A549 (cell line): ENCODE results near the gene TRMO. TPM values are rescaled to one million over a fixed set of nuclear protein-coding genes. Genes with fewer than 3 reads are reported as not detected.

ENCODE experiments used
- ATAC-seq, 2 experiments: fragments of 200-7000 bp in 1 of 2; fragments of >200 bp in 1 of 2; cut with Nextera tagmentation in 1 of 2; cut with Tn5 transposase in 1 of 2; 3 replicates each; pipeline versions ENCODE4 v1.8.0 to v1.9.1; 2018 to 2020; ENCODE audit warnings: mild to moderate bottlenecking in 1 of 2, moderate library complexity in 1 of 2
- CTCF ChIA-PET: fragments of 300-600 bp; sonication (Branson Sonifier 250); formaldehyde crosslinking; extraction: SDS; loops from one replicate; lab custom pipeline; 2021; ENCODE audit warnings: antibody characterized with exemption, inconsistent platforms; lab: Yijun Ruan, JAX
- POLR2A ChIA-PET: fragments of 350-600 bp; formaldehyde crosslinking; extraction: SDS; loops from one replicate; lab custom pipeline; 2021; ENCODE audit warnings: antibody characterized with exemption, inconsistent platforms; lab: Yijun Ruan, JAX
- DNase-seq, 2 experiments: peaks; one replicate each; pipeline versions ENCODE4 v3.0.0 to v3.0.0-alpha.2; 2011 to 2016; ENCODE audit warnings: low read depth in 1 of 2, low spot score in 1 of 2
- FAIRE-seq: peaks from 2 replicates; lab custom pipeline; 2011; peaks lifted over from hg19 to GRCh38; lab: Jason Lieb, UNC
- H3K27ac ChIP-seq, 2 experiments: fragments of >200 bp; sonication (Bioruptor Twin); formaldehyde crosslinking; 3 replicates each; pipeline ENCODE4 v1.5.1; 2016 to 2017
- H3K4me1 ChIP-seq: fragments of >200 bp; sonication (Bioruptor Twin); formaldehyde crosslinking; 3 replicates; pipeline ENCODE4 v1.6.1; 2016
- H3K4me2 ChIP-seq: fragments of >200 bp; sonication (Bioruptor Twin); formaldehyde crosslinking; 3 replicates; pipeline ENCODE4 v1.6.1; 2016
- H3K4me3 ChIP-seq: fragments of >200 bp; sonication (Bioruptor Twin); formaldehyde crosslinking; 3 replicates; pipeline ENCODE4 v1.5.1; 2016
- H3K9me3 ChIP-seq: fragments of >200 bp; sonication (Bioruptor Twin); formaldehyde crosslinking; 3 replicates; pipeline ENCODE4 v1.6.1; 2016
- CBX8 ChIP-seq: fragments of 200-600 bp; sonication (generic); IDR thresholded peaks from 2 replicates; pipeline ENCODE4 v1.6.1; 2016
- CTCF ChIP-seq: fragments of >200 bp; sonication (Bioruptor Twin); formaldehyde crosslinking; IDR thresholded peaks from 3 replicates; pipeline ENCODE4 v1.5.1; 2016
- EHMT2 ChIP-seq: fragments of 200-600 bp; sonication (generic); IDR thresholded peaks from 2 replicates; pipeline ENCODE4 v1.6.1; 2016; ENCODE audit warnings: antibody characterized with exemption, low read depth, mild to moderate bottlenecking, moderate library complexity
- EP300 ChIP-seq, 2 experiments: fragments of >200 bp; sonication (Bioruptor Twin); formaldehyde crosslinking; IDR thresholded peaks; 2 replicates in 1 of 2; 3 replicates in 1 of 2; pipeline ENCODE4 v1.6.1; 2016 to 2017
- FOSB ChIP-seq: fragments of 250-450 bp; sonication (Bioruptor Pico); IDR thresholded peaks from 2 replicates; pipeline ENCODE4 v1.5.0; 2020; ENCODE audit warnings: mild to moderate bottlenecking, moderate library complexity
- FOXS1 ChIP-seq: fragments of 250-450 bp; sonication (Bioruptor Pico); IDR thresholded peaks from 2 replicates; pipeline ENCODE4 v1.5.0; 2020; ENCODE audit warnings: mild to moderate bottlenecking, moderate library complexity
- JUN ChIP-seq, 2 experiments: fragments of >200 bp; sonication (Bioruptor Twin); formaldehyde crosslinking; IDR thresholded peaks; 2 replicates in 1 of 2; 3 replicates in 1 of 2; pipeline ENCODE4 v1.6.1; 2016 to 2017
- KDM5A ChIP-seq: fragments of 200-600 bp; sonication (generic); IDR thresholded peaks from 2 replicates; pipeline ENCODE4 v1.6.1; 2016; ENCODE audit warnings: antibody characterized with exemption, mild to moderate bottlenecking
- MYC ChIP-seq: IDR thresholded peaks from 2 replicates; pipeline ENCODE4 v1.6.1; 2012; ENCODE audit warnings: mild to moderate bottlenecking, inconsistent platforms, low read length, improper control_type of control experiment, borderline replicate concordance
- NPAS2 ChIP-seq: fragments of 250-450 bp; sonication (Bioruptor Pico); IDR thresholded peaks from 2 replicates; pipeline ENCODE4 v1.8.0; 2022; ENCODE audit warnings: mild to moderate bottlenecking, moderate library complexity, borderline replicate concordance
- POLR2A ChIP-seq: IDR thresholded peaks from 2 replicates; pipeline ENCODE4 v1.6.1; 2012; ENCODE audit warnings: mild to moderate bottlenecking, low read length
- RAD21 ChIP-seq, 2 experiments: fragments of >200 bp in 1 of 2; sonication (Bioruptor Twin) in 1 of 2; formaldehyde crosslinking in 1 of 2; IDR thresholded peaks in 1 of 2; conservative IDR thresholded peaks in 1 of 2; 2 replicates in 1 of 2; 3 replicates in 1 of 2; pipeline ENCODE4 v1.6.1; 2012 to 2018; ENCODE audit warnings: inconsistent platforms in 1 of 2
- RCOR1 ChIP-seq: fragments of 150-350 bp; IDR thresholded peaks from 2 replicates; pipeline ENCODE4 v1.6.1; 2014; ENCODE audit warnings: antibody characterized with exemption, low read length, low read depth
- REST ChIP-seq: fragments of 200-600 bp; sonication (generic); IDR thresholded peaks from 2 replicates; pipeline ENCODE4 v1.6.1; 2016; ENCODE audit warnings: antibody characterized with exemption, mild to moderate bottlenecking, moderate library complexity
- RNF2 ChIP-seq: fragments of 200-600 bp; sonication (generic); IDR thresholded peaks from 2 replicates; pipeline ENCODE4 v1.6.1; 2016; ENCODE audit warnings: low read depth, mild to moderate bottlenecking, antibody characterized with exemption, moderate library complexity, borderline replicate concordance
- SREBF2 ChIP-seq: fragments of 450-650 bp; IDR thresholded peaks from 2 replicates; pipeline ENCODE4 v1.6.1; 2014; ENCODE audit warnings: mild to moderate bottlenecking, moderate library complexity
- ZNF302 ChIP-seq: fragments of 250-450 bp; sonication (Bioruptor Pico); IDR thresholded peaks from 2 replicates; pipeline ENCODE4 v1.9.0; 2021; ENCODE audit warnings: inconsistent platforms, mild to moderate bottlenecking, moderate library complexity
- ZSCAN20 ChIP-seq: fragments of 250-450 bp; sonication (Bioruptor Pico); IDR thresholded peaks from 2 replicates; pipeline ENCODE4 v1.8.0; 2022; ENCODE audit warnings: mild to moderate bottlenecking, moderate library complexity
- WGBS: methylation state at CpG from one replicate; pipeline ENCODE4 v1.1.6; 2017; ENCODE audit errors: missing lambda C conversion rate; 5-methylcytosine and 5-hydroxymethylcytosine counted together
- polyA plus RNA-seq, 4 experiments: library from polyadenylated mRNA; depleted of rRNA in 3 of 4; stranded (reverse); fragments of >200 nt; fragmentation: RNase III in 1 of 4; extraction: RNeasy Plus Mini Kit Qiagen cat#74134 plus additional on column Dnase treatment in 1 of 4; gene quantifications; 2 replicates in 3 of 4; 3 replicates in 1 of 4; pipeline ENCODE4 v1.2.3, GENCODE V29; 2011 to 2017
- TF ChIP-seq, protein P1 (sequence below): fragments of 450-650 bp; IDR thresholded peaks from 2 replicates; pipeline ENCODE4 v1.6.1; 2014; ENCODE audit warnings: antibody characterized with exemption
- TF ChIP-seq, protein P2 (sequence below): IDR thresholded peaks from 2 replicates; pipeline ENCODE4 v1.6.1; 2012
- TF ChIP-seq, protein P3 (sequence below): fragments of 250-450 bp; sonication (Bioruptor Pico); IDR thresholded peaks from 2 replicates; pipeline ENCODE4 v1.5.0; 2021; ENCODE audit warnings: mild to moderate bottlenecking, moderate library complexity, borderline replicate concordance
- TF ChIP-seq, protein P4 (sequence below): fragments of 250-450 bp; sonication (Bioruptor Pico); IDR thresholded peaks from 2 replicates; pipeline ENCODE4 v1.5.0; 2020; ENCODE audit warnings: low read depth, mild to moderate bottlenecking, moderate library complexity
- TF ChIP-seq, protein P5 (sequence below): IDR thresholded peaks from 2 replicates; pipeline ENCODE4 v1.6.1; 2012

The TRMO gene
- polyA plus RNA-seq, 2 of the 4 experiments (the other 2 are of a cell fraction) = 12.0 to 18.8 TPM

DNA sequence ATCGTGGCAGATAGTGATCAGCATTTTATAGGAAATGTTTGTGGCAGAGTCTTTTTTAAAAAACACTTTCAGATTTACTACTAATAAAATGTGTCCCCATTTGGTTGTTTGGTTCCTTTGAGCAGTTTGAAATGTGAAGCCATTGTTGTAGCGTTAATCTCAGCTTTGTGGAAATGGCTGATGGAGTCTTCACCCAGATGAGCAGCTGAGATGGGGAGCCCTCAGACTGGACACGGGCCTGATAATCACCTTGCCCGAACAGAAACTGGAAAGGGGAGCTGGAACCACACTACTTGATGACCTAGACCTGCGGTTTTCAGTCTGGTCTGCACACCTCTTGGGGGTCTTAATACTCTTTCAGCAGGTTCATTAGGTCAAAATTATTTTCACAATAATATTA, 40.3 kb upstream of the TRMO start:
- no peak overlapping the region for H3K4me2 ChIP-seq
- 56% methylated on average over 5 of the region's 5 CpGs for WGBS
- no peak overlapping the region for H3K27ac ChIP-seq
- CTCF ChIA-PET = interaction anchor here (1.5 to 3.8 kb wide), 5 partner anchors 10 to 72 kb away, joined by 5 to 17 read pairs (median 6); partner anchors contain the start of genes ANP32B and TRMO
- no peaks in the 10 kb centered on the region for H3K9me3 ChIP-seq
- FAIRE-seq (no peak), ATAC-seq (no peak)
- TF ChIP-seq CTCF = no peak
- TF ChIP-seq, protein P1, sequence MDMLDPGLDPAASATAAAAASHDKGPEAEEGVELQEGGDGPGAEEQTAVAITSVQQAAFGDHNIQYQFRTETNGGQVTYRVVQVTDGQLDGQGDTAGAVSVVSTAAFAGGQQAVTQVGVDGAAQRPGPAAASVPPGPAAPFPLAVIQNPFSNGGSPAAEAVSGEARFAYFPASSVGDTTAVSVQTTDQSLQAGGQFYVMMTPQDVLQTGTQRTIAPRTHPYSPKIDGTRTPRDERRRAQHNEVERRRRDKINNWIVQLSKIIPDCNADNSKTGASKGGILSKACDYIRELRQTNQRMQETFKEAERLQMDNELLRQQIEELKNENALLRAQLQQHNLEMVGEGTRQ = no peak
- no peak for TF ChIP-seq CBX8
- TF ChIP-seq KDM5A = no peak
- TF ChIP-seq JUN (IDR thresholded peaks at IDR 0.05) = no peak
- TF ChIP-seq SREBF2 = no peak
- TF ChIP-seq, protein P2, sequence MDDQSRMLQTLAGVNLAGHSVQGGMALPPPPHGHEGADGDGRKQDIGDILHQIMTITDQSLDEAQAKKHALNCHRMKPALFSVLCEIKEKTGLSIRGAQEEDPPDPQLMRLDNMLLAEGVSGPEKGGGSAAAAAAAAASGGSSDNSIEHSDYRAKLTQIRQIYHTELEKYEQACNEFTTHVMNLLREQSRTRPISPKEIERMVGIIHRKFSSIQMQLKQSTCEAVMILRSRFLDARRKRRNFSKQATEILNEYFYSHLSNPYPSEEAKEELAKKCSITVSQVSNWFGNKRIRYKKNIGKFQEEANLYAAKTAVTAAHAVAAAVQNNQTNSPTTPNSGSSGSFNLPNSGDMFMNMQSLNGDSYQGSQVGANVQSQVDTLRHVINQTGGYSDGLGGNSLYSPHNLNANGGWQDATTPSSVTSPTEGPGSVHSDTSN = no peak
- no peak for TF ChIP-seq RCOR1
- TF ChIP-seq, protein P3, sequence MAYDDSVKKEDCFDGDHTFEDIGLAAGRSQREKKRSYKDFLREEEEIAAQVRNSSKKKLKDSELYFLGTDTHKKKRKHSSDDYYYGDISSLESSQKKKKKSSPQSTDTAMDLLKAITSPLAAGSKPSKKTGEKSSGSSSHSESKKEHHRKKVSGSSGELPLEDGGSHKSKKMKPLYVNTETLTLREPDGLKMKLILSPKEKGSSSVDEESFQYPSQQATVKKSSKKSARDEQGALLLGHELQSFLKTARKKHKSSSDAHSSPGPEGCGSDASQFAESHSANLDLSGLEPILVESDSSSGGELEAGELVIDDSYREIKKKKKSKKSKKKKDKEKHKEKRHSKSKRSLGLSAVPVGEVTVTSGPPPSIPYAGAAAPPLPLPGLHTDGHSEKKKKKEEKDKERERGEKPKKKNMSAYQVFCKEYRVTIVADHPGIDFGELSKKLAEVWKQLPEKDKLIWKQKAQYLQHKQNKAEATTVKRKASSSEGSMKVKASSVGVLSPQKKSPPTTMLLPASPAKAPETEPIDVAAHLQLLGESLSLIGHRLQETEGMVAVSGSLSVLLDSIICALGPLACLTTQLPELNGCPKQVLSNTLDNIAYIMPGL = no peak
- no peak for TF ChIP-seq RNF2
- TF ChIP-seq POLR2A = no peak
- TF ChIP-seq, protein P4, sequence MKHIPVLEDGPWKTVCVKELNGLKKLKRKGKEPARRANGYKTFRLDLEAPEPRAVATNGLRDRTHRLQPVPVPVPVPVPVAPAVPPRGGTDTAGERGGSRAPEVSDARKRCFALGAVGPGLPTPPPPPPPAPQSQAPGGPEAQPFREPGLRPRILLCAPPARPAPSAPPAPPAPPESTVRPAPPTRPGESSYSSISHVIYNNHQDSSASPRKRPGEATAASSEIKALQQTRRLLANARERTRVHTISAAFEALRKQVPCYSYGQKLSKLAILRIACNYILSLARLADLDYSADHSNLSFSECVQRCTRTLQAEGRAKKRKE (CRISPR knock-in tag) = no peak
- TF ChIP-seq, all 56 proteins: peak for 0
- Histone ChIP-seq H3K4me3 (no peak overlapping the region), H3K4me1 (no peaks in the 10 kb centered on the region)
- POLR2A ChIA-PET = no interaction called here
- no peak for DNase-seq

DNA sequence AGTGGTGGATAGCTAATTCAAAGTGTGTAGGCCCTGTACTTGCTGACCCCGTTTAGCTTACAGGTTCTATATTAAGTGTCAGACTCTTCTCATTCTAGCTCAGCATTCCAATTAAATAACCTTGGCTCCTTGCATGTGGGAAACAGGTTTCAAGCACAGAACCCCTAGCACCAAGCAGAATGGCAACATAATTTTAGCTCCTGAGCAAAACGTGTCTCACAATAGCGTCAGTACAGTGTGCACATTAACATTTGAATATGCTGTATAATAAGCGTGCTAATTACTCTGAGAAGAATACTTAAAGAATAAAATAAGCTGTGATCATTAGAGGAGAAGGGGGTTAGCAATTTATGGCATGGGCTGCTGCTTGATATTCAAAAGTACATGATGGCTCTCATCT, 39.8 kb upstream of the TRMO start:
- Histone ChIP-seq H3K4me3 (no peak overlapping the region), H3K4me2 (no peak overlapping the region), H3K9me3 (no peaks in the 10 kb centered on the region), H3K4me1 (no peaks in the 10 kb centered on the region), H3K27ac (no peak overlapping the region)
- 58% methylated on average over 4 of the region's 4 CpGs for WGBS
- FAIRE-seq (no peak), ATAC-seq (no peak), DNase-seq (no peak)
- POLR2A ChIA-PET = no interaction called here
- CTCF ChIA-PET = interaction anchor here (1.0 to 3.8 kb wide), 6 partner anchors 10 to 72 kb away, joined by 3 to 17 read pairs (median 6); partner anchors contain the start of genes ANP32B and TRMO
- TF ChIP-seq POLR2A = no peak
- no peak for TF ChIP-seq ZNF302
- TF ChIP-seq NPAS2 (CRISPR knock-in tag) = no peak
- no peak for TF ChIP-seq KDM5A
- TF ChIP-seq REST = no peak
- no peak for TF ChIP-seq ZSCAN20 (CRISPR knock-in tag)
- TF ChIP-seq FOSB = no peak
- no peak for TF ChIP-seq EHMT2
- TF ChIP-seq, protein P1 = no peak
- TF ChIP-seq FOXS1 (CRISPR knock-in tag) = no peak
- TF ChIP-seq, protein P4 (CRISPR knock-in tag) = no peak
- TF ChIP-seq MYC = no peak
- TF ChIP-seq, protein P5, sequence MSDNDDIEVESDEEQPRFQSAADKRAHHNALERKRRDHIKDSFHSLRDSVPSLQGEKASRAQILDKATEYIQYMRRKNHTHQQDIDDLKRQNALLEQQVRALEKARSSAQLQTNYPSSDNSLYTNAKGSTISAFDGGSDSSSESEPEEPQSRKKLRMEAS = no peak
- no peak for TF ChIP-seq EP300 (IDR thresholded peaks at IDR 0.05)
- TF ChIP-seq RAD21 (conservative IDR thresholded peaks at IDR 0.05 in 1 of 2, IDR thresholded peaks at IDR 0.05 in 1 of 2) = no peak
